GM12878 (cell line): ENCODE results near the gene ZKSCAN7. TPM values are rescaled to one million over a fixed set of nuclear protein-coding genes. Genes with fewer than 3 reads are reported as not detected.

Experiments
- ATAC-seq: fragments of 200-7000 bp; cut with Tn5 transposase; 3 replicates; pipeline ENCODE4 v1.9.1; 2020; ENCODE audit warnings: mild to moderate bottlenecking, moderate library complexity
- BruUV-seq: library from RNA; stranded (reverse); fragments of 400-500 nt; replicated peaks from 2 replicates; lab custom pipeline; 2021; lab: Mats Ljungman, UMichigan
- CTCF ChIA-PET: fragments of 300-600 bp; sonication (Branson Sonifier 250); formaldehyde crosslinking; extraction: SDS; loops from one replicate; lab custom pipeline; 2021; ENCODE audit warnings: inconsistent platforms; lab: Yijun Ruan, JAX
- POLR2A ChIA-PET: fragments of 350-600 bp; formaldehyde crosslinking; extraction: SDS; loops from one replicate; lab custom pipeline; 2021; ENCODE audit warnings: inconsistent platforms; lab: Charles Lee
- RAD21 ChIA-PET: fragments of 300-600 bp; sonication (Branson Sonifier 250); formaldehyde crosslinking; loops from one replicate; lab custom pipeline; 2023; ENCODE audit warnings: antibody characterized with exemption; ENCODE audit not compliant: unreplicated experiment; lab: Charles Lee
- SMC1A ChIA-PET: fragments of 300-600 bp; sonication (Branson Sonifier 250); formaldehyde crosslinking; loops from one replicate; lab custom pipeline; 2023; ENCODE audit not compliant: unreplicated experiment, uncharacterized antibody; lab: Charles Lee
- DNase-seq: peaks from one replicate; pipeline ENCODE4 v3.0.0-alpha.2; 2011; ENCODE audit warnings: low read depth, low spot score
- FAIRE-seq: peaks from 3 replicates; lab custom pipeline; 2011; peaks lifted over from hg19 to GRCh38; lab: Jason Lieb, UNC
- H2AFZ ChIP-seq: 2 replicates; pipeline ENCODE4 v1.6.0; 2011; ENCODE audit warnings: low read depth, low read length, control low read depth; ENCODE audit not compliant: control insufficient read depth
- H3K27ac ChIP-seq: 2 replicates; pipeline ENCODE4 v1.5.1; 2011; ENCODE audit warnings: control low read depth; ENCODE audit not compliant: control insufficient read depth, insufficient read depth
- H3K27me3 ChIP-seq, 2 experiments: replicated peaks in 1 of 2; 2 replicates each; pipeline versions ENCODE4 v1.6.0 to v1.6.1; 2011; ENCODE audit warnings: low read length in 1 of 2; ENCODE audit not compliant: control insufficient read depth in 2 of 2, insufficient read depth in 2 of 2
- H3K36me3 ChIP-seq, 2 experiments: 2 replicates each; pipeline ENCODE4 v1.5.1; 2011; ENCODE audit warnings: low read length in 1 of 2; ENCODE audit not compliant: control insufficient read depth in 2 of 2, insufficient read depth in 2 of 2
- H3K4me1 ChIP-seq: 2 replicates; pipeline ENCODE4 v1.6.1; 2011; ENCODE audit warnings: mild to moderate bottlenecking, low read length, moderate library complexity, mixed read lengths; ENCODE audit not compliant: control insufficient read depth, insufficient read depth
- H3K4me2 ChIP-seq: 2 replicates; pipeline ENCODE4 v1.6.0; 2011; ENCODE audit warnings: control low read depth; ENCODE audit not compliant: control insufficient read depth, insufficient read depth
- H3K4me3 ChIP-seq: fragments of 200-600 bp; sonication (generic); 2 replicates; pipeline ENCODE4 v1.5.1; 2016
- H3K79me2 ChIP-seq: 2 replicates; pipeline ENCODE4 v1.6.0; 2011; ENCODE audit warnings: low read length; ENCODE audit not compliant: control insufficient read depth, insufficient read depth
- H3K9ac ChIP-seq: 2 replicates; pipeline ENCODE4 v1.8.0; 2011; ENCODE audit warnings: low read length, control low read depth, mixed read lengths; ENCODE audit not compliant: control insufficient read depth, insufficient read depth
- H3K9me3 ChIP-seq: replicated peaks from 3 replicates; pipeline ENCODE4 v1.5.1; 2011; ENCODE audit warnings: mild to moderate bottlenecking, low read length; ENCODE audit not compliant: control insufficient read depth, insufficient read depth
- H4K20me1 ChIP-seq: 2 replicates; pipeline ENCODE4 v1.6.0; 2011; ENCODE audit not compliant: control insufficient read depth, insufficient read depth
- KLF5 ChIP-seq: fragments of 450-650 bp; IDR thresholded peaks from 2 replicates; pipeline ENCODE4 v1.6.1; 2014; ENCODE audit warnings: mild to moderate bottlenecking; ENCODE audit not compliant: partially characterized antibody
- LARP7 ChIP-seq: fragments of 450-650 bp; IDR thresholded peaks from 2 replicates; pipeline ENCODE4 v1.6.1; 2017; ENCODE audit warnings: mild to moderate bottlenecking
- MXI1 ChIP-seq: fragments of 150-350 bp; IDR thresholded peaks from 2 replicates; pipeline ENCODE4 v1.6.1; 2011; ENCODE audit warnings: low read depth, mild to moderate bottlenecking, inconsistent platforms, low read length, improper control_type of control experiment
- PBX3 ChIP-seq: IDR thresholded peaks from 2 replicates; pipeline ENCODE4 v1.6.1; 2011; ENCODE audit warnings: mild to moderate bottlenecking, low read depth, low read length, moderate library complexity; ENCODE audit not compliant: insufficient replicate concordance
- RBBP5 ChIP-seq: fragments of 200-600 bp; sonication (generic); conservative IDR thresholded peaks from 2 replicates; pipeline ENCODE4 v1.6.1; 2016
- RFX5 ChIP-seq: IDR thresholded peaks from 2 replicates; pipeline ENCODE4 v1.6.1; 2011; ENCODE audit warnings: low read depth, low read length, improper control_type of control experiment
- YBX1 ChIP-seq: fragments of 450-650 bp; IDR thresholded peaks from 2 replicates; pipeline ENCODE4 v1.6.1; 2016; ENCODE audit warnings: antibody characterized with exemption
- ZNF384 ChIP-seq: IDR thresholded peaks from 2 replicates; pipeline ENCODE4 v1.6.1; 2012; ENCODE audit warnings: low read depth, mild to moderate bottlenecking, low read length, improper control_type of control experiment, borderline replicate concordance
- WGBS: methylation state at CpG from one replicate; pipeline ENCODE4 v1.1.6; 2016; ENCODE audit warnings: low lambda C conversion rate; ENCODE audit not compliant: insufficient replicate concordance, insufficient coverage; ENCODE audit errors: missing lambda C conversion rate; 5-methylcytosine and 5-hydroxymethylcytosine counted together
- in situ Hi-C: fragments of 300-500 bp; cut with MboI; formaldehyde crosslinking; loops from 9 replicates; pipeline ENCODE4 v1.14.3; 2018; ENCODE audit warnings: mixed read lengths
- intact Hi-C: fragments of 100-400 bp; cut with micrococcal nuclease; formaldehyde crosslinking; loops from one replicate; pipeline ENCODE4 v1.14.2; 2022; ENCODE audit not compliant: unreplicated experiment
- polyA plus RNA-seq, 11 experiments: library from polyadenylated mRNA; depleted of rRNA in 4 of 11; unstranded in 6 of 11; stranded (reverse) in 5 of 11; fragments of >200 nt; fragmentation: Nextera tagmentation in 4 of 11; fragmentation: Illumina TruSeq in 1 of 11; extraction: Ambion mirVana in 4 of 11; extraction: Trizol in 1 of 11; gene quantifications; 1 replicate in 1 of 11; 2 replicates in 10 of 11; pipeline versions ENCODE4 v1.2.1 to v1.2.3, GENCODE V29; 2011 to 2016; ENCODE audit warnings: inconsistent platforms in 2 of 11, missing spikeins in 2 of 11, low read depth in 1 of 11
- total RNA-seq, 4 experiments: library from RNA; depleted of rRNA in 3 of 4; stranded (reverse); fragments of >200 nt in 3 of 4; fragmentation: Illumina TruSeq in 1 of 4; extraction: Trizol in 1 of 4; gene quantifications; 2 replicates each; pipeline versions ENCODE4 v1.2.1 to v1.2.3, GENCODE V29; 2013 to 2021
- TF ChIP-seq, protein P1 (sequence below): fragments of 450-650 bp; IDR thresholded peaks from 2 replicates; pipeline ENCODE4 v1.6.1; 2017; ENCODE audit warnings: mild to moderate bottlenecking, low read depth, inconsistent platforms; ENCODE audit not compliant: poor library complexity, severe bottlenecking

Gene ZKSCAN7
- total and polyA plus RNA-seq, 10 of the 15 experiments (the other 5 are each of a cell fraction or from before 2014, with no cell fraction given), result 0.77 to 6.0 (median 3.5) TPM

- TF ChIP-seq YBX1, result no peak
- TF ChIP-seq, all 136 proteins: peak for 0
Observed at GRCh38 chr3:44510000-44510368, 45.0 kb upstream of the ZKSCAN7 start (continued).

DNA sequence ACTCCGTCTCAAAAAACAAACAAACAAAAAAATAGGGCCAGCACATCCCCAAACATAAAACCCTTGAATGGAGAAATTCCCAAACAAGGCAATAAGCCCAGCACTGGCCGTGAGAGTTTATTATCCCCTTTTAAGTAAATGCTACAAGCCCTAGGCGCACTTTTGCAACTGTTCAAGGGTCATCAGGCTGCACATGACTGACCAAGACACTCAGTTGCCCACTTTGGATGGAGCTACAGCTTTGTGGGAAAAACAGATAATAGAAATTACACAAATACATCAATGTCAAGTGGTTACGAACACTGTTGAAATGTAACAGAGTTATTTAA is 43.8 kb upstream of the ZKSCAN7 start:
- H3K9ac ChIP-seq, result peak overlapping the region; percentile 86
- no peak for FAIRE-seq
- no peaks in the 10 kb centered on the region for H4K20me1 ChIP-seq
- H2AFZ ChIP-seq, result peak overlapping the region; percentile 91
- ChIA-PET CTCF (interaction anchor here (1.0 to 1.8 kb wide), 3 partner anchors 72 to 192 kb away, joined by 3 to 8 read pairs (median 7); no protein-coding TSS in a partner anchor), SMC1A (interaction anchor here (1.1 to 1.8 kb wide), 7 partner anchors 32 to 343 kb away, joined by 3 to 10 read pairs (median 4); partner anchors contain the start of gene ZNF197), RAD21 (interaction anchor here (0.9 to 3.4 kb wide), 7 partner anchors 33 to 190 kb away, joined by 3 to 21 read pairs (median 5); partner anchors contain the start of genes TCAIM and ZNF445), POLR2A (interaction anchor here (0.6 to 2.1 kb wide), 5 partner anchors 8 to 187 kb away, joined by 3 to 12 read pairs (median 3); partner anchors contain the start of gene TCAIM)
- intact Hi-C loops, result loop anchor here (5.0 kb wide), 2 partner anchors 174 to 189 kb away; partner anchors contain the start of gene TCAIM
- peak overlapping the region; percentile 81 for H3K27ac ChIP-seq
- H3K79me2 ChIP-seq, result peaks cover 22% of the 10 kb centered on the region
- no peaks in the 10 kb centered on the region; a peak in 1 of 4 replicates for H3K36me3 ChIP-seq
- H3K9me3 ChIP-seq, result peaks cover 2% of the 10 kb centered on the region; the same call in 2 of the 3 replicates
- ATAC-seq, result no peak
- H3K4me2 ChIP-seq, result peak overlapping the region; percentile 78
- TF ChIP-seq KLF5 (no peak), RBBP5 (no peak), PBX3 (no peak), LARP7 (no peak), MXI1 (no peak), ZNF384 (no peak), RFX5 (no peak)
- TF ChIP-seq, protein P1, sequence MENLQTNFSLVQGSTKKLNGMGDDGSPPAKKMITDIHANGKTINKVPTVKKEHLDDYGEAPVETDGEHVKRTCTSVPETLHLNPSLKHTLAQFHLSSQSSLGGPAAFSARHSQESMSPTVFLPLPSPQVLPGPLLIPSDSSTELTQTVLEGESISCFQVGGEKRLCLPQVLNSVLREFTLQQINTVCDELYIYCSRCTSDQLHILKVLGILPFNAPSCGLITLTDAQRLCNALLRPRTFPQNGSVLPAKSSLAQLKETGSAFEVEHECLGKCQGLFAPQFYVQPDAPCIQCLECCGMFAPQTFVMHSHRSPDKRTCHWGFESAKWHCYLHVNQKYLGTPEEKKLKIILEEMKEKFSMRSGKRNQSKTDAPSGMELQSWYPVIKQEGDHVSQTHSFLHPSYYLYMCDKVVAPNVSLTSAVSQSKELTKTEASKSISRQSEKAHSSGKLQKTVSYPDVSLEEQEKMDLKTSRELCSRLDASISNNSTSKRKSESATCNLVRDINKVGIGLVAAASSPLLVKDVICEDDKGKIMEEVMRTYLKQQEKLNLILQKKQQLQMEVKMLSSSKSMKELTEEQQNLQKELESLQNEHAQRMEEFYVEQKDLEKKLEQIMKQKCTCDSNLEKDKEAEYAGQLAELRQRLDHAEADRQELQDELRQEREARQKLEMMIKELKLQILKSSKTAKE, result peak; percentile 7
- in situ Hi-C loops, result no loop called here
- BruUV-seq, result TSS peak; percentile 95
- H3K4me1 ChIP-seq, result peaks cover 8% of the 10 kb centered on the region
- DNase-seq, result no peak
- peak overlapping the region; percentile 81; the same call in 1 of the 2 replicates for H3K4me3 ChIP-seq
- H3K27me3 ChIP-seq, result no peaks in the 10 kb centered on the region
- 24% methylated on average over 4 of the region's 4 CpGs for WGBS
